Lower lobe of right lung (tissue), 2 donors: ENCODE measurements around the gene PSMB9. TPM values are rescaled to one million over a fixed set of nuclear protein-coding genes. Genes with fewer than 3 reads are reported as not detected.
A peak's percentile ranks its signal among the peaks of the same experiment; 100 is the strongest.

Experiments used
- ATAC-seq, 2 donors: fragments of 200-7000 bp; cut with Tn5 transposase; one replicate each; pipeline ENCODE4 v1.9.1; 2020 to 2022; ENCODE audit warnings: mild to moderate bottlenecking in 2 of 2, moderate library complexity in 2 of 2
- DNase-seq: peaks from one replicate; pipeline ENCODE4 v3.0.0-alpha.2; 2020
- H3K27ac ChIP-seq: fragments of 200-600 bp; one replicate; pipeline ENCODE4 v1.8.0; 2022
- H3K27me3 ChIP-seq: fragments of 200-600 bp; one replicate; pipeline ENCODE4 v1.8.0; 2022; ENCODE audit warnings: low read depth
- H3K36me3 ChIP-seq: fragments of 200-600 bp; one replicate; pipeline ENCODE4 v1.8.0; 2022; ENCODE audit warnings: mild to moderate bottlenecking
- H3K4me1 ChIP-seq: fragments of 200-600 bp; one replicate; pipeline ENCODE4 v1.8.0; 2022
- H3K4me3 ChIP-seq: fragments of 200-600 bp; one replicate; pipeline ENCODE4 v1.8.0; 2022; ENCODE audit warnings: mild to moderate bottlenecking
- H3K9me3 ChIP-seq: fragments of 200-600 bp; one replicate; pipeline ENCODE4 v1.8.0; 2022
- CTCF ChIP-seq: fragments of 200-600 bp; IDR thresholded peaks from one replicate; pipeline ENCODE4 v1.8.0; 2022; ENCODE audit warnings: antibody characterized with exemption, mild to moderate bottlenecking
- intact Hi-C: fragments of 100-400 bp; cut with DNase I; formaldehyde crosslinking; loops from one replicate; pipeline ENCODE4 v1.11.0; 2022
- total RNA-seq: library from RNA; stranded (reverse); fragmentation: NEBNext Ultra II Directional; extraction: Animal tissue kit (Norgen Biotek cat#: 25700); gene quantifications from one replicate; pipeline ENCODE4 v1.2.1, GENCODE V29; 2021
- donor health status: DM: no; HTN: yes; CAD: no; lungs with severe emphysema.

PSMB9 gene
- total RNA-seq, 1 donor from 2014 or later, result 74.5 TPM

- peak overlapping the region; percentile 91 for H3K27ac ChIP-seq
- intact Hi-C loops, result no loop called here
- peaks cover 40% of the 10 kb centered on the region for H3K4me1 ChIP-seq
- no peak for TF ChIP-seq CTCF
- peak overlapping the region; percentile 92 for H3K4me3 ChIP-seq
- H3K27me3 ChIP-seq, result no peaks in the 10 kb centered on the region
- H3K9me3 ChIP-seq, result no peaks in the 10 kb centered on the region
- ATAC-seq, result no peak
- no peak for DNase-seq
- H3K36me3 ChIP-seq, result peaks cover 74% of the 10 kb centered on the region
Observed at GRCh38 chr6:32844839-32845383, 9.1 kb upstream of the PSMB9 start.

- peaks cover 74% of the 10 kb centered on the region for H3K36me3 ChIP-seq
- no peak for DNase-seq
Observed at GRCh38 chr6:32845384-32845884, 8.6 kb upstream of the PSMB9 start.

GRCh38 chr6:32847004-32847403 is 7.0 kb upstream of the PSMB9 start:
- intact Hi-C loops, result no loop called here
- peaks cover 74% of the 10 kb centered on the region for H3K36me3 ChIP-seq
- ATAC-seq, result no peak
- H3K27ac ChIP-seq, result no peak overlapping the region
- H3K4me1 ChIP-seq, result peaks cover 53% of the 10 kb centered on the region
- no peaks in the 10 kb centered on the region for H3K9me3 ChIP-seq
- DNase-seq, result no peak
- no peaks in the 10 kb centered on the region for H3K27me3 ChIP-seq
- TF ChIP-seq CTCF, result no peak
- H3K4me3 ChIP-seq, result no peak overlapping the region

More at GRCh38 chr6:32845384-32845884, 8.6 kb upstream of the PSMB9 start:
- H3K27me3 ChIP-seq, result no peaks in the 10 kb centered on the region
- H3K4me1 ChIP-seq, result peaks cover 45% of the 10 kb centered on the region
- ATAC-seq, result peak in 1 of 2 donors; percentile 2
- H3K9me3 ChIP-seq, result no peaks in the 10 kb centered on the region
- peak overlapping the region; percentile 91 for H3K27ac ChIP-seq
- intact Hi-C loops, result no loop called here
- H3K4me3 ChIP-seq, result peak overlapping the region; percentile 92
- TF ChIP-seq CTCF, result no peak

- H3K27me3 ChIP-seq, result no peaks in the 10 kb centered on the region
- intact Hi-C loops, result no loop called here
- H3K27ac ChIP-seq, result no peak overlapping the region
- H3K4me1 ChIP-seq, result peaks cover 53% of the 10 kb centered on the region
- no peak for TF ChIP-seq CTCF
- H3K4me3 ChIP-seq, result no peak overlapping the region
- DNase-seq, result no peak
- no peak for ATAC-seq
- peaks cover 70% of the 10 kb centered on the region for H3K36me3 ChIP-seq
- H3K9me3 ChIP-seq, result no peaks in the 10 kb centered on the region
Observed at GRCh38 chr6:32847795-32848194, 6.2 kb upstream of the PSMB9 start.

GRCh38 chr6:32849126-32849525 is 4.9 kb upstream of the PSMB9 start:
- no peak overlapping the region for H3K4me3 ChIP-seq
- no peak for TF ChIP-seq CTCF
- no peaks in the 10 kb centered on the region for H3K27me3 ChIP-seq
- H3K36me3 ChIP-seq, result peaks cover 70% of the 10 kb centered on the region
- DNase-seq (no peak), ATAC-seq (no peak)
- H3K4me1 ChIP-seq, result peaks cover 52% of the 10 kb centered on the region
- H3K27ac ChIP-seq, result no peak overlapping the region
- H3K9me3 ChIP-seq, result no peaks in the 10 kb centered on the region
- intact Hi-C loops, result no loop called here
